Measurements from ENCODE around the gene CTSD. TPM values are rescaled to one million over a fixed set of nuclear protein-coding genes. Genes with fewer than 3 reads are reported as not detected.

Gene CTSD
- total RNA-seq, 4 donors from 2014 or later = 573 to 913 (median 707) TPM

DNA sequence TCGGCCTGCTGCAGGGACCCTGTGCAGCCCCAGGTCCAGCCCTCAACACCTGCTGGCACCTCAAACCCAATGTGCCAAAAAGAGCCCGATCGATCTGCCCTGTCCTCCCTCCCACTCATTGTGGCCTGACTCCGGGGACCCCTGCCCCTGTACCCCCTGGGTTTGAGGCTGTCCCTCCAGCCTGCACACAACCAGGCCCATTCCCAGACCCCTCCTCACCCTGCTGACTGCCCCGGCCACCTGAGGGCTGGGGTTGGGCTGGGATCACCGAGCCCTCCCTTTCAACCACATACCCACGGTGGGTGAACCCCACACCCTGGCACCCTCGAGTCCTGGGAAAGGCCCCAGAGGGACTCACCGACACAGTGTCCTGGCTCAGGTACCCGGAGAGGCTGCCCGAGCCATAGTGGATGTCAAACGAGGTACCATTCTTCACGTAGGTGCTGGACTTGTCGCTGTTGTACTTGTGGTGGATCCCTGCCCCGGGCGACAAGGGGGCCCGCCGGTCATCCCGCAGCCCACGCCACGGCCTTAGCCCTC is 5.0 kb downstream of the CTSD start:
- intact Hi-C loops (cut with DNase I; ENCODE audit: low total_unique reads) = loop anchor here (2.0 kb wide), 1 partner anchor 62 kb away; the partner anchor contains the start of gene KRTAP5-6
- no peak overlapping the region for H3K4me3 ChIP-seq (ENCODE audit: low read depth, poor library complexity, severe bottlenecking)
- WGBS, 2 donors = 86 to 91% methylated on average over 16 to 21 of the region's 21 CpGs
- TF ChIP-seq, protein P1, sequence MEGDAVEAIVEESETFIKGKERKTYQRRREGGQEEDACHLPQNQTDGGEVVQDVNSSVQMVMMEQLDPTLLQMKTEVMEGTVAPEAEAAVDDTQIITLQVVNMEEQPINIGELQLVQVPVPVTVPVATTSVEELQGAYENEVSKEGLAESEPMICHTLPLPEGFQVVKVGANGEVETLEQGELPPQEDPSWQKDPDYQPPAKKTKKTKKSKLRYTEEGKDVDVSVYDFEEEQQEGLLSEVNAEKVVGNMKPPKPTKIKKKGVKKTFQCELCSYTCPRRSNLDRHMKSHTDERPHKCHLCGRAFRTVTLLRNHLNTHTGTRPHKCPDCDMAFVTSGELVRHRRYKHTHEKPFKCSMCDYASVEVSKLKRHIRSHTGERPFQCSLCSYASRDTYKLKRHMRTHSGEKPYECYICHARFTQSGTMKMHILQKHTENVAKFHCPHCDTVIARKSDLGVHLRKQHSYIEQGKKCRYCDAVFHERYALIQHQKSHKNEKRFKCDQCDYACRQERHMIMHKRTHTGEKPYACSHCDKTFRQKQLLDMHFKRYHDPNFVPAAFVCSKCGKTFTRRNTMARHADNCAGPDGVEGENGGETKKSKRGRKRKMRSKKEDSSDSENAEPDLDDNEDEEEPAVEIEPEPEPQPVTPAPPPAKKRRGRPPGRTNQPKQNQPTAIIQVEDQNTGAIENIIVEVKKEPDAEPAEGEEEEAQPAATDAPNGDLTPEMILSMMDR (IDR thresholded peaks at IDR 0.05) = no peak
- no peak for TF ChIP-seq POLR2A (IDR thresholded peaks at IDR 0.05)
- DNase-seq (ENCODE audit: low spot score in 2 of 2) = no peak

DNA sequence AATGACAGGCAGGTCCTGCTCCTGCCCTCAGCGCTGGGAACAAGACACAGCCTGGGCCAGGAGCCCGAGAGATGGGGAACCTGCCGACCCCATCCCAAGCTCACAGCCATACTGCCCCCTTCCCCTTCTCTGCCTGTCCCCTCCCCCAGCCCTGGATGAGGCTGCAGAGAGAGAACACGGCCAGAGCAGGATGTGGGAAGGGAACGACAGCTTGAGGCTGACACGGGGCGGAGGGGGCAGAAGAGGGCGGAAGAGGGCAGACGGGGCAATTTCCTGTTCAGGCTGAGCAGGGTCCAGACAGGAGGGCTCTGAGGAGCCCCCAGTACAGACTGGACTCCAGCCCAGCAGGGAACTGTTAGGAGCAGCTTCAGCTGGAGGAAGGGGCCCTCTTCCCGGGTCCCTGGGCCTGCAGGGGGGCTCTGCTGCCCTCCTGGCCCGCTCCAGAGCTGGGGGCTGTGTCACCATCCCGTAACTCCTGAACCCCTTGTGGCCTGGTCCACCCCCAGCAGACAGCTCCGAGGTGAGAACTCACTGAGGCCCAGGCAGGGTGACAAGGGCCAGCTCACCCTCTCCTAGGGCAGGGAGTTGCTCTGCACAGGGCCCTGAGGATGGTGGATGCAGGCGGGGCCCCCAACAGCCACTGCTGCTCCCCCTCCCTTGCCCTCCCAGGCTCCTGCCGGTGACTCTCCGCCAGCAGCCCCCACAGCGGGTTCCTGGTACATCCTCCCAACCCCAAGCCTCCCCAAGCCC is 5.7 kb downstream of the CTSD start:
- no peak for DNase-seq (ENCODE audit: low spot score in 2 of 2)
- no peak overlapping the region for H3K4me3 ChIP-seq (ENCODE audit: low read depth, poor library complexity, severe bottlenecking)
- no peak for TF ChIP-seq POLR2A (IDR thresholded peaks at IDR 0.05)
- TF ChIP-seq, protein P1 (IDR thresholded peaks at IDR 0.05) = no peak
- WGBS, 2 donors = 64 to 73% methylated on average over 17 of the region's 17 CpGs
- intact Hi-C loops (cut with DNase I; ENCODE audit: low total_unique reads) = loop anchor here (2.0 kb wide), 1 partner anchor 61 kb away; the partner anchor contains the start of gene KRTAP5-6

DNA sequence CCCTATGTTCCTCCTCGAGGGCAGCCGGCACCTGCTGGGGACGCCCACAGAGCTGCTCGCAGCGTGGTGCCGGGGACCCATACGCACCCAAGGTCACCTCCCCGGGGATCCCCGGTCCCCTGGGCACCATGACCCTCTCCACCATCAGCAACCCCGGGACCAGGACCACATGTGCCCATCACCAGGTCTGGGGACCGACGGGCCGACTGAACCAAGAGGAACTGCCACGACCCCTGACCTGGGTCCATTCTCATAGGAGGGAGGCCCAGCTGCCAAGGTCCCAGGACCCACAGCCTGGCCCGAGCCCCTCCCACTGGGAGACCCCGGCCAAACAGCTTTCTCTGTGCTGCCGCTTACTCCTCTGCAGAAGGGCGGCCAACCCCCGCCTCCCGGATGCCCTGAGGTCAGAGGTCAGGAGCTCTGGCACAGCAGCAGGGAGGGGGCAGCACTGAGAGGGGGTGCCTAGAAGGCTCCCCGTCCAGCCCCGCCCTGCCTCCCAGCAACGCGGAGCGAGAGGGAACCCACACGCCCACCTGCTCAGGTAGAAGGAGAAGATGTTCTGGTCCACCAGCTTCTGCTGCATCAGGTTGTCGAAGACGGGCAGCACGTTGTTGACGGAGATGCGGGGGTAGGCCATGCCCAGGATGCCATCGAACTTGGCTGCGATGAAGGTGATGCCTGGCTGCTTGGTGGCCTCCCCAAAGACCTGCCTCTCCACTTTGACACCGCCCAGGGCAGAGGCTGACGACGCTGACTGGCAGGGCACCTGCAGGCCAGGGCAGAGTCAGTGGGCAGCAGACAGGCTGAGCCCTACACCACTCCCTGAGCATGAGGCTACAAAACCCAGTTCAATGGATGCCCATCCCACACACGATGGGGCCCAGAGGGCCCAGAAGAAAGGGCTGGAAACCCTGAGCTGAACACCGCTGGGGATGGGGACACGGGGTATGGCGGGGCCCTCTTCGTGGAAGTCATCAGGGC is 6.6 kb downstream of the CTSD start:
- intact Hi-C loops (cut with DNase I; ENCODE audit: low total_unique reads) = no loop called here
- H3K4me3 ChIP-seq (ENCODE audit: low read depth, poor library complexity, severe bottlenecking) = no peak overlapping the region
- no peak for TF ChIP-seq POLR2A (IDR thresholded peaks at IDR 0.05)
- TF ChIP-seq, protein P1 (IDR thresholded peaks at IDR 0.05) = no peak
- DNase-seq (ENCODE audit: low spot score in 2 of 2) = no peak
- WGBS, 2 donors = 68 to 85% methylated on average over 23 to 41 of the region's 41 CpGs

DNA sequence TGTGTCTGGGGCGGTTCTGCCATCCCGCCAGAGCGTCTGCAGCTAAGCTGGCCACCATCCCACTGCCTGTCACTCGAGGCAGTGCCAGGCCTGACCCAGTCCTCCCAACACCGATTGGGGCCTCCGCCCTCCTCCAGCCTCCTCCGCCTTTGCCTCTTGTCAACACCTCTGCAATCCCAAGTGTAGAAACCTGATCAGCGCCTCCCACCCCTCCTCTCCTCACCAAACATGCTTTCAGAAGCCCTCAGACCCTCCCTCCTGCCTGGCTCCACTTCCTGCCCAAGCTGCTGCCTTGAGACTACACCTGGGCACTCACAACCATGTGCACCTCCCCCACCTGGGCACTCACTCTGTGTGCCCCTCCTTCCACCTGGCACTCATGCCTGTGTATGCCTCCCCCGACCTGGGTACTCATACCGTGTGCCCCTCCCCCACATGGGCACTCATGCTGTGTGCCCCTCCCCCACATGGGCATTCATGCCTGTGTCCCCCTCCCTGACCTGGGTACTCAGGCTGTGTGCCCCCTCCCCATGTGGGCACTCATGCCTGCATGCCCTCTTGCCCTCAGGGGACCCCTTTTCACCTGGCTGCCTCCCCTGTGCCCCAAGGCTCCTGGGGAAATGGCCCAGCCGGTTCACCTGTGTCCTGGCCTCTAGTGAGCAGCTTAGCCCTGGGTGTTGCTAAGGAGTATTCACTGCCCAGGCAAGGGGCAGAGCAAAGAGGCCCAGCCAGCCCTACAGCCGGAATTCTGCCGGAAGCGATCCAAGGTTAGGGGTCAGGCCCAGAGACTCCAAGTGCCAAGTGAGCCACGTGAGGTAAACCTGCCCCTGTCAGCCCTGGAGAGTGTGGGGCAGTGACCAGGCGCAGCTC is 7.8 kb downstream of the CTSD start:
- intact Hi-C loops (cut with DNase I; ENCODE audit: low total_unique reads) = no loop called here
- TF ChIP-seq, protein P1 (IDR thresholded peaks at IDR 0.05) = no peak
- no peak for TF ChIP-seq POLR2A (IDR thresholded peaks at IDR 0.05)
- 52 to 54% methylated on average over 11 to 16 of the region's 16 CpGs for whole genome bisulfite sequencing, 2 donors

DNA sequence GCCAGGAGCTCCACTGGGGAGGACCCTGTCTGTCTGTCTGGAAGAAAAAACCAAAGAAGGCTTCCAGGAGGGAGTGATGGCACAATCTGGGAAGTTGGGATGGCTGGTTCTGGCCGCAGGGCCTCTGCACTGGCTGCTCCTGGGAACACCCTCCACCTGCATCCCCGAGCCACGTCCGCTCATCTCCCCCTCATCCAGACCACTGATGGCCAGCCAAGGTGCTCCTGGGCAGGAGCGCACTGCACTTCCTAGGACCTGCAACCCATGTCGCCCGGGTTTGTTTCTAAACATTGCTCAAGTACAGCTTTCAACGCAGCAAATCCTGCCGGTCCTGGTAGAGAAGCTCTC is 8.4 kb downstream of the CTSD start:
- intact Hi-C loops (cut with DNase I; ENCODE audit: low total_unique reads) = no loop called here
- H3K4me3 ChIP-seq (ENCODE audit: low read depth, poor library complexity, severe bottlenecking) = no peak overlapping the region
- no peak for DNase-seq (ENCODE audit: low spot score in 2 of 2)
- TF ChIP-seq POLR2A (IDR thresholded peaks at IDR 0.05) = no peak
- TF ChIP-seq, protein P1 (IDR thresholded peaks at IDR 0.05) = no peak
- WGBS, 2 donors = 60 to 66% methylated on average over 9 of the region's 9 CpGs

More for the DNA sequence above, 7.8 kb downstream of the CTSD start:
- no peak for DNase-seq (ENCODE audit: low spot score in 2 of 2)
- no peak overlapping the region for H3K4me3 ChIP-seq (ENCODE audit: low read depth, poor library complexity, severe bottlenecking)
